Endothelial cell of umbilical vein (primary cell): ENCODE data around the gene ZMPSTE24. TPM values are rescaled to one million over a fixed set of nuclear protein-coding genes. Genes with fewer than 3 reads are reported as not detected.

Experiments used
- BruUV-seq: library from RNA; stranded (reverse); fragments of 400-500 nt; replicated peaks from 2 replicates; lab custom pipeline; 2021; lab: Mats Ljungman, UMichigan
- CTCF ChIA-PET: fragments of 300-600, 350-600 bp; sonication (Branson Sonifier 250); formaldehyde crosslinking; loops from one replicate; lab custom pipeline; 2021; ENCODE audit warnings: antibody characterized with exemption, inconsistent platforms; lab: Charles Lee
- POLR2A ChIA-PET: fragments of 300-600, 350-600 bp; sonication (Branson Sonifier 250); formaldehyde crosslinking; loops from one replicate; lab custom pipeline; 2021; ENCODE audit warnings: antibody characterized with exemption, inconsistent platforms; lab: Charles Lee
- DNase-seq: peaks from one replicate; pipeline ENCODE4 v3.0.0-alpha.2; 2011; ENCODE audit warnings: low read depth, low spot score
- FAIRE-seq: peaks from 2 replicates; lab custom pipeline; 2011; peaks lifted over from hg19 to GRCh38; lab: Jason Lieb, UNC
- H2AFZ ChIP-seq: 2 replicates; pipeline ENCODE4 v1.6.0; 2012; ENCODE audit warnings: low read depth, low read length, control low read depth, inconsistent platforms
- H3K27ac ChIP-seq: 2 replicates; pipeline ENCODE4 v1.5.1; 2011; ENCODE audit warnings: low read depth, mild to moderate bottlenecking, control low read depth, low read length, moderate library complexity; ENCODE audit not compliant: insufficient read depth
- H3K27me3 ChIP-seq, 2 experiments: 2 replicates each; pipeline versions ENCODE4 v1.6.0 to v1.6.1; 2011; ENCODE audit warnings: low read length in 2 of 2, mixed read lengths in 1 of 2; ENCODE audit not compliant: control insufficient read depth in 2 of 2, insufficient read depth in 2 of 2
- H3K36me3 ChIP-seq, 2 experiments: 2 replicates in 1 of 2; 3 replicates in 1 of 2; pipeline ENCODE4 v1.5.1; 2011; ENCODE audit warnings: low read length in 2 of 2, mild to moderate bottlenecking in 1 of 2, moderate library complexity in 1 of 2; ENCODE audit not compliant: control insufficient read depth in 2 of 2, insufficient read depth in 2 of 2; ENCODE audit errors: extremely low read depth in 1 of 2
- H3K4me1 ChIP-seq: 3 replicates; pipeline ENCODE4 v1.5.1; 2011; ENCODE audit warnings: mild to moderate bottlenecking, low read length; ENCODE audit not compliant: control insufficient read depth, insufficient read depth; ENCODE audit errors: extremely low read depth
- H3K4me2 ChIP-seq: 2 replicates; pipeline ENCODE4 v1.6.1; 2011; ENCODE audit warnings: low read length, control low read depth, mixed read lengths; ENCODE audit not compliant: insufficient read depth
- H3K4me3 ChIP-seq, 3 experiments: fragments of 200-600 bp in 1 of 3; sonication (generic), shearing (Covaris generic) in 1 of 3; replicated peaks in 1 of 3; 2 replicates each; pipeline ENCODE4 v1.5.1; 2011 to 2016; ENCODE audit warnings: control low read depth in 3 of 3, low read length in 3 of 3, mild to moderate bottlenecking in 2 of 3, inconsistent platforms in 1 of 3, low read depth in 1 of 3, moderate library complexity in 1 of 3; ENCODE audit not compliant: insufficient read depth in 1 of 3
- H3K79me2 ChIP-seq: 2 replicates; pipeline ENCODE4 v1.6.0; 2012; ENCODE audit warnings: low read length, inconsistent platforms; ENCODE audit not compliant: control insufficient read depth, insufficient read depth
- H3K9ac ChIP-seq: replicated peaks from 2 replicates; pipeline ENCODE3; 2011; ENCODE audit warnings: low read length, control low read depth; ENCODE audit not compliant: insufficient read depth; ENCODE audit errors: extremely low read depth
- H3K9me1 ChIP-seq: replicated peaks from 3 replicates; pipeline ENCODE4 v1.6.0; 2011; ENCODE audit warnings: mild to moderate bottlenecking, low read length; ENCODE audit not compliant: control insufficient read depth, insufficient read depth; ENCODE audit errors: extremely low read depth
- H3K9me3 ChIP-seq: replicated peaks from 2 replicates; pipeline ENCODE4 v1.5.1; 2012; ENCODE audit warnings: low read length, inconsistent platforms; ENCODE audit not compliant: control insufficient read depth, insufficient read depth
- H4K20me1 ChIP-seq: replicated peaks from 2 replicates; pipeline ENCODE3; 2011; ENCODE audit warnings: mild to moderate bottlenecking, low read length; ENCODE audit not compliant: control insufficient read depth, insufficient read depth; ENCODE audit errors: extremely low read depth
- CTCF ChIP-seq, 2 donors: IDR thresholded peaks; 1 replicate in 1 of 2; 2 replicates in 1 of 2; pipeline ENCODE4 v1.5.1; 2011; ENCODE audit warnings: low read length in 2 of 2, mild to moderate bottlenecking in 2 of 2, moderate library complexity in 2 of 2, control low read depth in 1 of 2, inconsistent platforms in 1 of 2, low read depth in 1 of 2; ENCODE audit not compliant: insufficient read depth in 1 of 2; ENCODE audit errors: extremely low read depth in 1 of 2
- FOS ChIP-seq: IDR thresholded peaks from 2 replicates; pipeline ENCODE4 v1.6.1; 2011; ENCODE audit warnings: mild to moderate bottlenecking, low read length, moderate library complexity, borderline replicate concordance; ENCODE audit not compliant: insufficient read depth
- GATA2 ChIP-seq: IDR thresholded peaks from 2 replicates; pipeline ENCODE4 v1.7.0; 2011; ENCODE audit warnings: low read depth, mild to moderate bottlenecking, moderate library complexity, mixed read lengths, low read length; ENCODE audit not compliant: insufficient read length, insufficient read depth
- JUN ChIP-seq: IDR thresholded peaks from 2 replicates; pipeline ENCODE4 v1.6.1; 2011; ENCODE audit warnings: borderline replicate concordance, low read depth; ENCODE audit not compliant: insufficient read length, insufficient read depth
- MAX ChIP-seq: IDR thresholded peaks from 2 replicates; pipeline ENCODE4 v1.6.1; 2011; ENCODE audit not compliant: insufficient read depth, insufficient read length
- MYC ChIP-seq: IDR thresholded peaks from one replicate; pipeline ENCODE4 v1.6.1; 2011; ENCODE audit warnings: mild to moderate bottlenecking, low read depth, low read length
- POLR2A ChIP-seq: IDR thresholded peaks from 2 replicates; pipeline ENCODE4 v1.6.1; 2012; ENCODE audit warnings: low read depth, mild to moderate bottlenecking, control low read depth, low read length
- POLR2AphosphoS5 ChIP-seq: IDR thresholded peaks from 2 replicates; pipeline ENCODE4 v1.6.1; 2012; ENCODE audit warnings: low read depth, mild to moderate bottlenecking, control low read depth, low read length, moderate library complexity; ENCODE audit not compliant: insufficient read depth
- dilution Hi-C: fragments of 300-500 bp; cut with MboI; formaldehyde crosslinking; loops from one replicate; pipeline ENCODE4 v1.15.0; 2019; ENCODE audit warnings: low sequenced_read_pairs; ENCODE audit not compliant: extremely low pct_ligation_motif_present
- intact Hi-C: fragments of 100-400 bp; cut with micrococcal nuclease; formaldehyde crosslinking; loops from one replicate; pipeline ENCODE4 v1.10.0; 2022
- polyA plus RNA-seq, 4 experiments: library from polyadenylated mRNA; depleted of rRNA in 3 of 4; stranded (reverse) in 3 of 4; unstranded in 1 of 4; fragments of >200 nt; gene quantifications; 2 replicates each; pipeline versions ENCODE4 v1.2.1 to v1.2.3, GENCODE V29; 2011 to 2012; ENCODE audit warnings: missing spikeins in 1 of 4
- total RNA-seq: library from RNA; stranded (reverse); gene quantifications from 2 replicates; pipeline ENCODE4 v1.2.3, GENCODE V29; 2021

ZMPSTE24 gene
- total and polyA plus RNA-seq, 2 donors (not counting 3 experiments of a cell fraction or from before 2014, with no cell fraction given): 16.9 to 44.7 TPM

GRCh38 chr1:40301066-40301465 lies 43.0 kb downstream of the ZMPSTE24 start:
- H3K9me1 ChIP-seq: no peaks in the 10 kb centered on the region
- H3K9me3 ChIP-seq: no peaks in the 10 kb centered on the region
- dilution Hi-C loops (no loop called here), intact Hi-C loops (no loop called here)
- no peak overlapping the region for H3K9ac ChIP-seq
- H3K27me3 ChIP-seq: peaks cover 0 to 2% of the 10 kb centered on the region in 2 experiments
- H3K4me2 ChIP-seq: no peak overlapping the region
- no peak overlapping the region for H2AFZ ChIP-seq
- ChIA-PET POLR2A (no interaction called here), CTCF (interaction anchor here (1.0 kb wide), 1 partner anchor 14 kb away, joined by 3 read pairs; no protein-coding TSS in a partner anchor)
- no peaks in the 10 kb centered on the region for H3K36me3 ChIP-seq
- no TSS peak for BruUV-seq
- H3K79me2 ChIP-seq: no peaks in the 10 kb centered on the region
- H3K4me1 ChIP-seq: no peaks in the 10 kb centered on the region
- no peak for FAIRE-seq
- H3K27ac ChIP-seq: no peak overlapping the region
- no peak for DNase-seq
- no peaks in the 10 kb centered on the region for H4K20me1 ChIP-seq
- no peak overlapping the region for H3K4me3 ChIP-seq
- TF ChIP-seq GATA2: no peak
- TF ChIP-seq FOS: no peak
- no peak for TF ChIP-seq MYC
- no peak for TF ChIP-seq POLR2AphosphoS5

- H3K9me1 ChIP-seq: no peaks in the 10 kb centered on the region
Observed at GRCh38 chr1:40301541-40302299, 43.7 kb downstream of the ZMPSTE24 start.

More at GRCh38 chr1:40301541-40302299, 43.7 kb downstream of the ZMPSTE24 start:
- Histone ChIP-seq H3K27ac (no peak overlapping the region), H3K4me1 (no peaks in the 10 kb centered on the region), H3K36me3 (no peaks in the 10 kb centered on the region), H3K27me3 (peaks cover 0 to 2% of the 10 kb centered on the region in 2 experiments), H2AFZ (no peak overlapping the region), H3K4me2 (no peak overlapping the region), H3K4me3 (no peak overlapping the region), H3K9ac (no peak overlapping the region), H3K9me3 (no peaks in the 10 kb centered on the region), H4K20me1 (no peaks in the 10 kb centered on the region), H3K79me2 (no peaks in the 10 kb centered on the region)
- intact Hi-C loops (no loop called here), dilution Hi-C loops (no loop called here)
- ChIA-PET CTCF (interaction anchor here (1.0 kb wide), 1 partner anchor 13 kb away, joined by 3 read pairs; no protein-coding TSS in a partner anchor), POLR2A (no interaction called here)
- BruUV-seq: no TSS peak
- no peak for TF ChIP-seq GATA2
- no peak for TF ChIP-seq JUN
- no peak for TF ChIP-seq POLR2AphosphoS5
- TF ChIP-seq CTCF (IDR thresholded peaks at IDR 0.05; ENCODE audit: extremely low read depth in 1 of 2, insufficient read depth in 1 of 2, low read depth in 1 of 2, low read length in 2 of 2): no peak
- no peak for TF ChIP-seq FOS
- no peak for TF ChIP-seq POLR2A
- no peak for TF ChIP-seq MYC
- no peak for TF ChIP-seq MAX
- FAIRE-seq: no peak
- no peak for DNase-seq
